ENCODE data around the gene BDH1. TPM values are rescaled to one million over a fixed set of nuclear protein-coding genes. Genes with fewer than 3 reads are reported as not detected.
A peak's percentile ranks its signal among the peaks of the same experiment; 100 is the strongest.

Gene BDH1
- total RNA-seq, 4 donors from 2014 or later: 127 to 258 (median 197) TPM

DNA sequence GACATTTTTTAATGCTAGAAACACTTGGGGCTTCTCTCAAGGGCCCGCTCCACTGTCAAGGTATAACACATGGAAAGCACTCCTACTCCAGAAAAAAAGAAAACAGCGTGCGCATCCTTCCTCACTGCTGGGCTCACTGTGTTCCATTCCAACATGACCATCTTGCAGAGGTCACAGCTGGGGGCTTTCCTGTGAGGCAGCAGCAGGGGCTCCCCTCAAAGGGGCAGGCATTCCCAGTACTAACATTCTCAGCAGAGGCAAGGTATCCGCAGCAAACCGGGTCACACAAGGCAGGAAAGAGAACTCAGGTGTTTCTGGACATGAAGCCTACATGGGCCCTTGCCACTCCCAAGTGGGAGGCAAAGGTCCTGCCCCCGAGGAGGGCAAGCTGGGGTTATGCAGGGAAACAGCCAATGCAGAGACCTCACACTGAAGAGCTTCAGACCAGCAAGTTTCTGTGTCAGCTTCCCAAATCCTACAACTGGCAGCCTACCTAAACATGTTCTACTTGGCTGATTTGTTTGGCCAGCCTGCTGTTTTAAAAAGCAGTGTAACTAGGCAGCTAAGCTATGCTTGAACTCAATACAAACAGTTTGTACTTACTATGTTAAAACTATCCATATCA lies 6.4 kb downstream of the BDH1 start:
- in situ Hi-C loops (cut with MboI; ENCODE audit: low pct_ligation_motif_present in 1 of 4, low pct_unique_long_range_greater_than_20kb in 1 of 4, low sequenced_read_pairs in 3 of 4) (no loop called here), intact Hi-C loops (cut with DNase I; ENCODE audit: low total_unique reads) (no loop called here)
- 75 to 100% methylated on average over 1 to 6 of the region's 6 CpGs for WGBS, 2 donors (ENCODE audit: low coverage in 1 of 2)
- H3K4me1 ChIP-seq: peaks cover 8 to 26% (median 22%) of the 10 kb centered on the region in 4 donors
- no peak overlapping the region for H3K4me3 ChIP-seq
- H3K9me3 ChIP-seq: no peaks in the 10 kb centered on the region
- H3K27ac ChIP-seq: peak overlapping the region in 2 of 4 donors; percentile 2 to 19
- H3K36me3 ChIP-seq: peaks cover 0 to 10% (median 0%) of the 10 kb centered on the region in 4 donors
- DNase-seq: no peak
- H3K27me3 ChIP-seq: no peaks in the 10 kb centered on the region
- TF ChIP-seq EP300 (IDR thresholded peaks at IDR 0.05; ENCODE audit: low read depth) (no peak), POLR2AphosphoS5 (IDR thresholded peaks at IDR 0.05) (no peak), POLR2A (IDR thresholded peaks at IDR 0.05) (no peak)
- TF ChIP-seq, protein P1, sequence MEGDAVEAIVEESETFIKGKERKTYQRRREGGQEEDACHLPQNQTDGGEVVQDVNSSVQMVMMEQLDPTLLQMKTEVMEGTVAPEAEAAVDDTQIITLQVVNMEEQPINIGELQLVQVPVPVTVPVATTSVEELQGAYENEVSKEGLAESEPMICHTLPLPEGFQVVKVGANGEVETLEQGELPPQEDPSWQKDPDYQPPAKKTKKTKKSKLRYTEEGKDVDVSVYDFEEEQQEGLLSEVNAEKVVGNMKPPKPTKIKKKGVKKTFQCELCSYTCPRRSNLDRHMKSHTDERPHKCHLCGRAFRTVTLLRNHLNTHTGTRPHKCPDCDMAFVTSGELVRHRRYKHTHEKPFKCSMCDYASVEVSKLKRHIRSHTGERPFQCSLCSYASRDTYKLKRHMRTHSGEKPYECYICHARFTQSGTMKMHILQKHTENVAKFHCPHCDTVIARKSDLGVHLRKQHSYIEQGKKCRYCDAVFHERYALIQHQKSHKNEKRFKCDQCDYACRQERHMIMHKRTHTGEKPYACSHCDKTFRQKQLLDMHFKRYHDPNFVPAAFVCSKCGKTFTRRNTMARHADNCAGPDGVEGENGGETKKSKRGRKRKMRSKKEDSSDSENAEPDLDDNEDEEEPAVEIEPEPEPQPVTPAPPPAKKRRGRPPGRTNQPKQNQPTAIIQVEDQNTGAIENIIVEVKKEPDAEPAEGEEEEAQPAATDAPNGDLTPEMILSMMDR (IDR thresholded peaks at IDR 0.05): no peak

DNA sequence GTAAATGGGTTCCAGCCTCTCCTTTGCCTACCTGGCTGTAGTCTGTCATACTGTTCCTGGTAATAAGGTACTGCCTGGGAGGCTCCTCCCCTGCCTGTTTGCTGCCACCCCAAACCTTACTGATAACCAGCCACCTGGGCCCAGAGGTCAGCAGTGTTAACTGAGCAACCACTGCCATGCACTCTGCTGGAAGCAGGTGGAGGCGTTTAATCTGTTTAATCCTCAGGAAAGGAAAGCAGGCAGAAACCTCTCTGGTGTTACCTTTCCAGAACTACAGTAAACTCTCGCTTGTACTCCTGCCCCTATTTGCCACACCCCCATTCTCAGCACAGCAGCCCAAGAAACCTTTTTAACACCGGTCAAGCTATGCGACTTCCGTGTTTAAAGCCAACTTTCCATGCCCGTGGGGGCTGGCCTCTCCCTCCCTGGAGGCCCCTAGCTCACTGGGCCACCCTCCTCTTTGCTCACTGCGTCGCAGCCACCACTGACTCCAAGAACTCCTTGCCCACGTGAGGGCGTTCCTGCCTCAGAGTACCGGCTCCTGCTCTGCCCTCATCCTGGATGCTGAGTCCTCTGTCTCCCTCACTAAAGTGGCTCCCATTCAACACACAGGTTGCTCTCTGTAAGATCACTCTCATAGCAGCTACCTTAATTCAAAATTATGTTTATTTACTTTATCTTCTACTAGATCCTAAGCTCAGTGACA lies 8.3 kb downstream of the BDH1 start:
- H3K4me3 ChIP-seq: no peak overlapping the region
- in situ Hi-C loops (cut with MboI; ENCODE audit: low pct_ligation_motif_present in 1 of 4, low pct_unique_long_range_greater_than_20kb in 1 of 4, low sequenced_read_pairs in 3 of 4) (no loop called here), intact Hi-C loops (cut with DNase I; ENCODE audit: low total_unique reads) (no loop called here)
- DNase-seq: peak; percentile 65
- H3K27me3 ChIP-seq: no peaks in the 10 kb centered on the region
- 42 to 55% methylated on average over 5 to 11 of the region's 11 CpGs for WGBS, 2 donors (ENCODE audit: low coverage in 1 of 2)
- H3K36me3 ChIP-seq: peaks cover 0 to 14% (median 0%) of the 10 kb centered on the region in 4 donors
- H3K4me1 ChIP-seq: peaks cover 5 to 17% (median 16%) of the 10 kb centered on the region in 4 donors
- TF ChIP-seq, protein P1 (IDR thresholded peaks at IDR 0.05): peak in 1 of 5 experiments; percentile 19
- no peak for TF ChIP-seq EP300 (IDR thresholded peaks at IDR 0.05; ENCODE audit: low read depth)
- no peak for TF ChIP-seq POLR2A (IDR thresholded peaks at IDR 0.05)
- peak in 2 of 3 donors; percentile 14 to 43 for TF ChIP-seq POLR2AphosphoS5 (IDR thresholded peaks at IDR 0.05)
- peak overlapping the region; percentile 36 to 77 (median 61) for H3K27ac ChIP-seq
- no peaks in the 10 kb centered on the region for H3K9me3 ChIP-seq

GRCh38 chr3:197546307-197547085 lies 9.3 kb downstream of the BDH1 start:
- H3K4me1 ChIP-seq: peaks cover 5 to 20% (median 16%) of the 10 kb centered on the region in 4 donors
- no peak overlapping the region for H3K4me3 ChIP-seq
- peaks cover 0 to 14% (median 0%) of the 10 kb centered on the region in 4 donors for H3K36me3 ChIP-seq
- peak overlapping the region; percentile 36 to 77 (median 61) for H3K27ac ChIP-seq
- no peaks in the 10 kb centered on the region for H3K9me3 ChIP-seq
- intact Hi-C loops (cut with DNase I; ENCODE audit: low total_unique reads) (no loop called here), in situ Hi-C loops (cut with MboI; ENCODE audit: low pct_ligation_motif_present in 1 of 4, low pct_unique_long_range_greater_than_20kb in 1 of 4, low sequenced_read_pairs in 3 of 4) (no loop called here)
- WGBS, 2 donors (ENCODE audit: low coverage in 1 of 2): 84 to 93% methylated on average over 2 to 10 of the region's 10 CpGs
- DNase-seq: no peak
- no peaks in the 10 kb centered on the region for H3K27me3 ChIP-seq
- TF ChIP-seq EP300 (IDR thresholded peaks at IDR 0.05; ENCODE audit: low read depth): no peak
- TF ChIP-seq, protein P1 (IDR thresholded peaks at IDR 0.05): no peak
- TF ChIP-seq POLR2AphosphoS5 (IDR thresholded peaks at IDR 0.05): no peak
- TF ChIP-seq POLR2A (IDR thresholded peaks at IDR 0.05): no peak

GRCh38 chr3:197545571-197545970 lies 10.2 kb downstream of the BDH1 start:
- Histone ChIP-seq H3K27me3 (no peaks in the 10 kb centered on the region), H3K4me3 (no peak overlapping the region), H3K4me1 (peaks cover 5 to 20% (median 16%) of the 10 kb centered on the region in 4 donors), H3K36me3 (peaks cover 0 to 14% (median 0%) of the 10 kb centered on the region in 4 donors), H3K27ac (no peak overlapping the region), H3K9me3 (no peaks in the 10 kb centered on the region)
- TF ChIP-seq POLR2A (IDR thresholded peaks at IDR 0.05) (no peak), POLR2AphosphoS5 (IDR thresholded peaks at IDR 0.05) (no peak), EP300 (IDR thresholded peaks at IDR 0.05; ENCODE audit: low read depth) (no peak)
- TF ChIP-seq, protein P1 (IDR thresholded peaks at IDR 0.05): no peak
- intact Hi-C loops (cut with DNase I; ENCODE audit: low total_unique reads) (no loop called here), in situ Hi-C loops (cut with MboI; ENCODE audit: low pct_ligation_motif_present in 1 of 4, low pct_unique_long_range_greater_than_20kb in 1 of 4, low sequenced_read_pairs in 3 of 4) (no loop called here)
- 86 to 89% methylated on average over 4 to 5 of the region's 5 CpGs for WGBS, 2 donors (ENCODE audit: low coverage in 1 of 2)
- no peak for DNase-seq
